Mesenchymal stem cell (in vitro differentiated cells and primary cell): ENCODE measurements around the gene ERGIC1.

Experiments used
- DNase-seq: peaks from one replicate; pipeline ENCODE4 v3.0.0-alpha.2; 2013
- H2AFZ ChIP-seq: one replicate; pipeline ENCODE4 v1.6.1; 2013; ENCODE audit warnings: low read depth, mild to moderate bottlenecking, control low read depth, inconsistent platforms, low read length, moderate library complexity
- H2AK5ac ChIP-seq: 2 replicates; pipeline ENCODE4 v1.6.1; 2013; ENCODE audit warnings: low read length, moderate library complexity, mild to moderate bottlenecking, inconsistent platforms; ENCODE audit not compliant: severe bottlenecking
- H2BK120ac ChIP-seq: one replicate; pipeline ENCODE4 v1.6.1; 2013; ENCODE audit warnings: low read depth, mild to moderate bottlenecking, inconsistent platforms, low read length, moderate library complexity
- H2BK12ac ChIP-seq, 2 experiments: one replicate each; pipeline ENCODE4 v1.6.1; 2013; ENCODE audit warnings: inconsistent platforms in 2 of 2, low read length in 2 of 2, mild to moderate bottlenecking in 2 of 2, moderate library complexity in 2 of 2, control low read depth in 1 of 2
- H2BK15ac ChIP-seq: one replicate; pipeline ENCODE4 v1.6.1; 2013; ENCODE audit warnings: mild to moderate bottlenecking, low read depth, inconsistent platforms; ENCODE audit not compliant: poor library complexity, severe bottlenecking
- H2BK5ac ChIP-seq: 2 replicates; pipeline ENCODE4 v1.6.1; 2013; ENCODE audit warnings: low read depth, mild to moderate bottlenecking, low read length, control low read depth, inconsistent platforms; ENCODE audit not compliant: poor library complexity, severe bottlenecking
- H3K14ac ChIP-seq, 2 experiments: one replicate each; pipeline ENCODE4 v1.6.1; 2013; ENCODE audit warnings: inconsistent platforms in 2 of 2, low read length in 2 of 2, control low read depth in 1 of 2, mild to moderate bottlenecking in 1 of 2, moderate library complexity in 1 of 2
- H3K18ac ChIP-seq, 2 experiments: one replicate each; pipeline ENCODE4 v1.6.1; 2013; ENCODE audit warnings: inconsistent platforms in 2 of 2, low read length in 2 of 2, control low read depth in 1 of 2, low read depth in 1 of 2, mild to moderate bottlenecking in 1 of 2
- H3K23ac ChIP-seq, 2 experiments: one replicate each; pipeline ENCODE4 v1.6.1; 2013; ENCODE audit warnings: inconsistent platforms in 2 of 2, low read length in 2 of 2, mild to moderate bottlenecking in 2 of 2, moderate library complexity in 2 of 2, control low read depth in 1 of 2
- H3K27ac ChIP-seq: 2 replicates; pipeline ENCODE4 v1.5.1; 2013; ENCODE audit warnings: mild to moderate bottlenecking, moderate library complexity, low read length, control low read depth, inconsistent platforms; ENCODE audit not compliant: poor library complexity, severe bottlenecking
- H3K27me3 ChIP-seq, 2 experiments: 2 replicates each; pipeline versions ENCODE4 v1.6.1 to v1.7.0; 2013; ENCODE audit warnings: low read length in 2 of 2, mild to moderate bottlenecking in 2 of 2, moderate library complexity in 2 of 2, control low read depth in 1 of 2, inconsistent platforms in 1 of 2; ENCODE audit not compliant: control insufficient read depth in 1 of 2, insufficient read depth in 1 of 2
- H3K36me3 ChIP-seq, 2 experiments: 2 replicates each; pipeline versions ENCODE4 v1.6.1 to v1.7.0; 2013; ENCODE audit warnings: low read length in 2 of 2, control low read depth in 1 of 2, inconsistent platforms in 1 of 2, low read depth in 1 of 2, mild to moderate bottlenecking in 1 of 2; ENCODE audit not compliant: insufficient read depth in 2 of 2, control insufficient read depth in 1 of 2
- H3K4ac ChIP-seq, 2 experiments: one replicate each; pipeline ENCODE4 v1.6.1; 2013; ENCODE audit warnings: inconsistent platforms in 2 of 2, low read length in 2 of 2, mild to moderate bottlenecking in 2 of 2, moderate library complexity in 2 of 2, control low read depth in 1 of 2, low read depth in 1 of 2
- H3K4me1 ChIP-seq: 2 replicates; pipeline ENCODE4 v1.6.1; 2013; ENCODE audit warnings: low read depth, low read length, control low read depth; ENCODE audit not compliant: control insufficient read depth, insufficient read depth
- H3K4me2 ChIP-seq: 2 replicates; pipeline ENCODE4 v1.6.1; 2013; ENCODE audit warnings: low read length, mild to moderate bottlenecking, inconsistent platforms; ENCODE audit not compliant: poor library complexity, severe bottlenecking
- H3K4me3 ChIP-seq, 2 experiments: 2 replicates each; pipeline versions ENCODE4 v1.5.1 to v1.7.0; 2013; ENCODE audit warnings: low read length in 2 of 2, mild to moderate bottlenecking in 2 of 2, control low read depth in 1 of 2, low read depth in 1 of 2; ENCODE audit not compliant: insufficient read depth in 1 of 2
- H3K79me1 ChIP-seq: replicated peaks from 2 replicates; pipeline ENCODE4 v1.6.1; 2013; ENCODE audit warnings: mild to moderate bottlenecking, control low read depth, low read length, inconsistent platforms; ENCODE audit not compliant: poor library complexity, severe bottlenecking
- H3K9ac ChIP-seq: 2 replicates; pipeline ENCODE4 v1.7.0; 2013; ENCODE audit warnings: mild to moderate bottlenecking, low read length, moderate library complexity
- H3K9me3 ChIP-seq: 2 replicates; pipeline ENCODE4 v1.7.0; 2013; ENCODE audit warnings: mild to moderate bottlenecking, low read length; ENCODE audit not compliant: control insufficient read depth
- H4K8ac ChIP-seq: one replicate; pipeline ENCODE4 v1.6.1; 2013; ENCODE audit warnings: inconsistent platforms, mild to moderate bottlenecking, low read length, moderate library complexity
- H4K91ac ChIP-seq: one replicate; pipeline ENCODE4 v1.6.1; 2013; ENCODE audit warnings: mild to moderate bottlenecking, low read length, inconsistent platforms
- WGBS: methylation state at CpG from one replicate; pipeline ENCODE4 v1.1.7; 2013; ENCODE audit warnings: mixed read lengths; 5-methylcytosine and 5-hydroxymethylcytosine counted together

The ERGIC1 gene

DNA sequence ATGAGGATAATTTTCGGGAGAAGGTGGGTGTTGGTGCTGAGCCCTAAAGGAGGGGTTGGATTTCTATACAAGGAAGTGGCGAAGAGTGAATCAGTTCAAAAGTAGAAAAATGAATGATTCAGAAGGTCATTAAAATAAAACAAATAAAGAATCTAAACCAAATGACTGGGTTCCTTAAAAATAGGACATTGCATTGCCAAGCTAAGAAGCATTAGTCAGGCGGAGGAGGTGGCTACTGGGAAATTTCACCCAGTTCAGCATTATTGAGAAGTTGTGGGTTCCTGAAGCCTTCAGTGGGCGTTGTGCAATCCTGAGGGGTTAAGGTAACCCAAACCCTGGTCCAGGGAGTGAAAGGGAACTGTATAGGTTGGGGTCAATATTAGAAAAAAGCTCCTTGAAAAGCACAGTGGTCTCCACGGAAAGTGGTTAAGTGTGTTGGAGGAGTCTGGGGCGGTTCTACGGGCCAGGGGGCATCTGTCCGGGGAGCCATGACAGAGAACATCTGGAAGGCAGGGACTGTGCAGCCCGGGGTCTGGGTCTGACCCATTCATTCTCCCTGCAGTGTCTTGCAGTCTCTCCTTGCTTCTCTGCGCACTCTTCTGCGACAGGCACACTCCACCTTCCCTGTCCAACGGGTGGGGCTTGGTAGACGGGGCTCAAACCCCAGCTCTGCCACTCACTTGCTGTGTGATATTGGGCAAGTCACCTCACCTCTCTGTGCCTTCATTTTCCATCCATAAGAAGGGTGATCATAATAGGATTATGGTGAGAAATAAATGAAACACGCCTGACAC lies 35.4 kb upstream of the ERGIC1 start:
- Histone ChIP-seq H2BK120ac (no peak overlapping the region), H3K4ac (peak overlapping the region in 1 of 2 experiments; percentile 60), H4K8ac (no peak overlapping the region), H2BK15ac (no peak overlapping the region), H2AFZ (no peak overlapping the region), H3K4me1 (peaks cover 23% of the 10 kb centered on the region), H3K27me3 (no peaks in the 10 kb centered on the region), H3K9ac (peak overlapping the region; percentile 67), H3K4me2 (no peak overlapping the region), H2AK5ac (peak overlapping the region; percentile 0), H3K27ac (peak overlapping the region; percentile 24), H2BK12ac (peak overlapping the region; percentile 22 to 76), H4K91ac (peak overlapping the region; percentile 8), H2BK5ac (no peak overlapping the region), H3K23ac (no peak overlapping the region), H3K14ac (no peak overlapping the region), H3K79me1 (no peaks in the 10 kb centered on the region), H3K4me3 (peak overlapping the region in 1 of 2 experiments; percentile 29), H3K9me3 (no peaks in the 10 kb centered on the region), H3K18ac (no peak overlapping the region), H3K36me3 (no peaks in the 10 kb centered on the region)
- DNase-seq = peak; percentile 86
- 80% methylated on average over 12 of the region's 14 CpGs for WGBS

- no peaks in the 10 kb centered on the region for H3K9me3 ChIP-seq
Observed at GRCh38 chr5:172799416-172799815, 34.6 kb upstream of the ERGIC1 start.

DNA sequence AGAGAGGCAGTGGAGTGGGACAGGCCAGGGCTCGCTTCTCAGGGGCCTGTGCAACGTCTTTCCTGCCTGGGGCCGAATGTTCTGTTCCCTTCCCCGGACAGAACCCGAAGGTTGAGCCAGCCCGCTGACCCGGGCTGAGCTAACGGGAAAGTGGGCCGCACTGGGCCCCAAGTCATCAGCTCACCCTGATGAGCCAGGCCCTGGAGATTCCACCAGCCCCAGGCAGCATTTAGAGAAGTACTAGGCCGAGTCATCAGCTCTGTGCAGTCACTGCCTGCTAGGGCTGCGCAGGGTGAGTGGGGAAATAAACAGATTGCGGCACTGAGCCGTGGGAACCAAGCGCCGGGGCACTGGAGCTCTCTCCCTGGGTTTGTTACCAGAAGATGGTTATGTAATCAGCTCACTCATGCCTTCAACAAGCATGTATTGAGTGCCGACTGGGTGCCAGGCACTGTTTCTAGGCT lies 33.9 kb upstream of the ERGIC1 start:
- H3K9ac ChIP-seq = peak overlapping the region; percentile 64
- peak overlapping the region; percentile 27 to 49 for H3K4ac ChIP-seq
- no peaks in the 10 kb centered on the region for H3K79me1 ChIP-seq
- no peak overlapping the region for H2BK5ac ChIP-seq
- H3K4me1 ChIP-seq = peaks cover 19% of the 10 kb centered on the region
- H2BK15ac ChIP-seq = peak overlapping the region; percentile 73
- no peak overlapping the region for H2BK120ac ChIP-seq
- no peak overlapping the region for H2AK5ac ChIP-seq
- no peak overlapping the region for H3K14ac ChIP-seq
- peak overlapping the region; percentile 9 to 73 for H2BK12ac ChIP-seq
- H4K8ac ChIP-seq = peak overlapping the region; percentile 47
- H3K4me2 ChIP-seq = no peak overlapping the region
- no peak overlapping the region for H3K23ac ChIP-seq
- 42% methylated on average over 16 of the region's 16 CpGs for WGBS
- no peak overlapping the region for H3K4me3 ChIP-seq
- H3K27me3 ChIP-seq = no peaks in the 10 kb centered on the region
- H3K9me3 ChIP-seq = no peaks in the 10 kb centered on the region
- peak overlapping the region; percentile 40 to 84 for H3K18ac ChIP-seq
- no peak overlapping the region for H2AFZ ChIP-seq
- no peaks in the 10 kb centered on the region for H3K36me3 ChIP-seq
- peak overlapping the region; percentile 80 for H4K91ac ChIP-seq
- H3K27ac ChIP-seq = no peak overlapping the region
- peak; percentile 99 for DNase-seq

More at GRCh38 chr5:172799416-172799815, 34.6 kb upstream of the ERGIC1 start:
- H3K4me1 ChIP-seq = peaks cover 22% of the 10 kb centered on the region
- peak overlapping the region; percentile 40 to 78 for H3K18ac ChIP-seq
- WGBS = 88% methylated on average over 6 of the region's 6 CpGs
- peak overlapping the region; percentile 64 for H3K9ac ChIP-seq
- H2AK5ac ChIP-seq = peak overlapping the region; percentile 88
- DNase-seq = no peak
- peak overlapping the region in 1 of 2 experiments; percentile 41 for H3K14ac ChIP-seq
- no peak overlapping the region for H3K23ac ChIP-seq
- H3K27ac ChIP-seq = no peak overlapping the region
- no peak overlapping the region for H3K4me2 ChIP-seq
- peak overlapping the region in 1 of 2 experiments; percentile 2 for H3K4me3 ChIP-seq
- peak overlapping the region; percentile 6 for H2BK15ac ChIP-seq
- H4K8ac ChIP-seq = peak overlapping the region; percentile 90
- no peaks in the 10 kb centered on the region for H3K36me3 ChIP-seq
- H3K4ac ChIP-seq = peak overlapping the region; percentile 5 to 43
- no peaks in the 10 kb centered on the region for H3K79me1 ChIP-seq
- no peak overlapping the region for H2BK120ac ChIP-seq
- no peak overlapping the region for H2BK5ac ChIP-seq
- no peaks in the 10 kb centered on the region for H3K27me3 ChIP-seq
- peak overlapping the region; percentile 61 to 89 for H2BK12ac ChIP-seq
- peak overlapping the region; percentile 77 for H4K91ac ChIP-seq
- no peak overlapping the region for H2AFZ ChIP-seq

DNA sequence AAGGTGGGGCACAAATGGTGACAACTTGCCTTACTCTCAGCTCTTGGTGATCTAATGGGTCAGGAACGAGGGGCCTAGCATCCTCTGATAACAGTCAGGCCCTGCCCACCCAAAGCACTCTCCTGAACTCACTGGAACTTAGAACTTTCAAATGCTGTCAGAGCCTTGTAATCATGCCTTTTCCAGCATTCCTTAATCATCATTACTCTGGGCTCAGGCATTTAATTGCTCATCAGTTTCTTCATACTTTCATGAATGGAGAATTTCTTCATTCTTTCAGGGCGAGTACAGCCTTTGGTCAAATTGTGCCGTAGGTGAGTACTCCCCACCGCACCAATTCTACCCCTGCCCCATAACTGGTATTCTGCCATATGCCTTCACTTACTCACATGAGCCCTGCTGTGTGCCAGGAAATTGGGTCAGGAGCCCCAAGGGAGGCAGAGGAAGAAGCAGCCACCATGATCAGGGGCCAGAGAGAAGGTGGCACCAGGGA lies 32.8 kb upstream of the ERGIC1 start:
- H2BK120ac ChIP-seq = no peak overlapping the region
- H4K8ac ChIP-seq = no peak overlapping the region
- H3K36me3 ChIP-seq = no peaks in the 10 kb centered on the region
- DNase-seq = peak; percentile 92
- no peak overlapping the region for H2BK15ac ChIP-seq
- WGBS = 37% methylated on average over 4 of the region's 4 CpGs
- peak overlapping the region; percentile 65 for H3K9ac ChIP-seq
- peak overlapping the region; percentile 13 to 40 for H3K18ac ChIP-seq
- H2BK5ac ChIP-seq = no peak overlapping the region
- H2AFZ ChIP-seq = no peak overlapping the region
- no peaks in the 10 kb centered on the region for H3K79me1 ChIP-seq
- peak overlapping the region; percentile 39 for H3K27ac ChIP-seq
- peaks cover 17% of the 10 kb centered on the region for H3K4me1 ChIP-seq
- peak overlapping the region; percentile 21 for H2AK5ac ChIP-seq
- no peaks in the 10 kb centered on the region for H3K9me3 ChIP-seq
- H4K91ac ChIP-seq = no peak overlapping the region
- no peaks in the 10 kb centered on the region for H3K27me3 ChIP-seq
- no peak overlapping the region for H3K4me2 ChIP-seq
- peak overlapping the region in 1 of 2 experiments; percentile 33 for H2BK12ac ChIP-seq
- peak overlapping the region in 1 of 2 experiments; percentile 5 for H3K4me3 ChIP-seq
- H3K23ac ChIP-seq = no peak overlapping the region
- no peak overlapping the region for H3K14ac ChIP-seq
- H3K4ac ChIP-seq = no peak overlapping the region
